ENCODE results near the gene TMED1. TPM values are rescaled to one million over a fixed set of nuclear protein-coding genes. Genes with fewer than 3 reads are reported as not detected.

Gene TMED1
- total and polyA plus RNA-seq, 2 of the 13 experiments (the other 11 are each of a cell fraction or from before 2014, with no cell fraction given) = 48.3 to 51.8 TPM

DNA sequence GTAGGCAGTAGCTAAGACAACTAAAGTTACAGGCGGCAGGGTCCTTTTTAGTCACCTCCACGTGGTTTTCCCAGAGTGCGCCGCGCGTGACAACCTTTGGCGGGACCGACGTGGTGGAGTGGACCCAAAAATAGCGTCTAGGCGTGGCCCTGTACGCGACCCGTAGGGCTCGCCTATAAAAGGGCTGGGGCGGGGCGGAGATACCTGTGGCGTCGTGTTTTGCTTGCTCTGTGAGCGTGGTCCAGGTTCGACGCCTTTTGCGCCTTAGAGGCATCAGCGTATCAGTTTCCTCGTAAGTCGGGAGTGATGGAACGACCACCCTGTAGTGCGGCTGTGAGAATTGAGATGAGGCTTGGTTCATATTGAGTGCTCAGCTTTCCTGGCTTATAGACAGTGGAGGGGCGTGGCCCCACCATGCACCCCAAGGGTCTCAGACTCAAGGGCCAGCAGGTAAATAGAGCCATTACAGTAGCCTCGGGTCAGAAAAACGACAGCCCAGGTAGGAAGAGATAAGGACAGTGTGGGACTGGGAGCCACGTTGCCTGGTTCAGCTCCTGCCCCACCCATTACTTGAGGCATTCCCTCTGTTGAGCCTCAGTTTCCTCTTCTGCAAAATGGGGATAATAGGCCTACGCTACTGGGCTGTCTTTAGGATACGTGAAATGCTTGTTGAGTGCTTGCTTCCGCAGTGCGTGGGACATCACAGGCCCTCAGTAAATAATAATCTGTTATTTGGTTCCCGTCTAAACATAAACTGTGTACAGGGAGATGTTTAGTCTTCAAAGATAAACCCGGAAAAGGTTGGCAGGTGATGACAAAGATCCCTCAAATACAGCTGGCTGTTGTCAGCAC, 693 bp upstream of the TMED1 start (continued):
- TF ChIP-seq USF2 (IDR thresholded peaks at IDR 0.05; ENCODE audit: low read depth, low read length) (peak; percentile 60; the same call in 1 of the 2 replicates), USF2 (CRISPR knock-in tag; IDR thresholded peaks at IDR 0.05; ENCODE audit: borderline replicate concordance) (peak; percentile 92), ZMYM2 (CRISPR knock-in tag; IDR thresholded peaks at IDR 0.05) (peak; percentile 77), ZNF678 (CRISPR knock-in tag; IDR thresholded peaks at IDR 0.05) (0 out of 2 replicates have a peak, but pooled peaks have one; percentile 49), CREB3 (CRISPR knock-in tag; IDR thresholded peaks at IDR 0.05) (0 out of 2 replicates have a peak, but pooled peaks have one; percentile 20), ZMYM4 (CRISPR knock-in tag; IDR thresholded peaks at IDR 0.05) (peak; percentile 56), HNRNPUL1 (IDR thresholded peaks at IDR 0.05; ENCODE audit: low read depth, low read length) (no peak), KLF9 (CRISPR knock-in tag; IDR thresholded peaks at IDR 0.05; ENCODE audit: low read depth) (0 out of 2 replicates have a peak, but pooled peaks have one; percentile 1), JUNB (CRISPR knock-in tag; IDR thresholded peaks at IDR 0.05; ENCODE audit: borderline replicate concordance) (peak; percentile 61; the same call in 1 of the 2 replicates), ZNF230 (CRISPR knock-in tag; IDR thresholded peaks at IDR 0.05) (peak; percentile 77; the same call in 1 of the 2 replicates), GFI1 (CRISPR knock-in tag; IDR thresholded peaks at IDR 0.05; ENCODE audit: borderline replicate concordance) (peak; percentile 9; the same call in 1 of the 2 replicates), TERF1 (CRISPR knock-in tag; IDR thresholded peaks at IDR 0.05) (no peak), KLF6 (CRISPR knock-in tag; IDR thresholded peaks at IDR 0.05) (peak; percentile 15; the same call in 1 of the 2 replicates), ZNF136 (CRISPR knock-in tag; IDR thresholded peaks at IDR 0.05; ENCODE audit: low read depth) (0 out of 2 replicates have a peak, but pooled peaks have one; percentile 21), NR1H2 (CRISPR knock-in tag; IDR thresholded peaks at IDR 0.05; ENCODE audit: borderline replicate concordance, low read depth) (peak; percentile 47; the same call in 1 of the 2 replicates), ZNF543 (CRISPR knock-in tag; IDR thresholded peaks at IDR 0.05) (0 out of 2 replicates have a peak, but pooled peaks have one; percentile 78), ARNTL (CRISPR knock-in tag; IDR thresholded peaks at IDR 0.05) (peak; percentile 47; the same call in 1 of the 2 replicates), HCFC1 (IDR thresholded peaks at IDR 0.05; ENCODE audit: low read depth, low read length) (no peak; the same call in 1 of the 2 replicates), SAP130 (CRISPR knock-in tag; IDR thresholded peaks at IDR 0.05; ENCODE audit: low read depth) (0 out of 2 replicates have a peak, but pooled peaks have one; percentile 10), ZSCAN25 (CRISPR knock-in tag; IDR thresholded peaks at IDR 0.05) (no peak), ZNF761 (CRISPR knock-in tag; conservative IDR thresholded peaks at IDR 0.05) (no peak), ZNF501 (CRISPR knock-in tag; IDR thresholded peaks at IDR 0.05) (peak; percentile 90)
- TF ChIP-seq, protein P1, sequence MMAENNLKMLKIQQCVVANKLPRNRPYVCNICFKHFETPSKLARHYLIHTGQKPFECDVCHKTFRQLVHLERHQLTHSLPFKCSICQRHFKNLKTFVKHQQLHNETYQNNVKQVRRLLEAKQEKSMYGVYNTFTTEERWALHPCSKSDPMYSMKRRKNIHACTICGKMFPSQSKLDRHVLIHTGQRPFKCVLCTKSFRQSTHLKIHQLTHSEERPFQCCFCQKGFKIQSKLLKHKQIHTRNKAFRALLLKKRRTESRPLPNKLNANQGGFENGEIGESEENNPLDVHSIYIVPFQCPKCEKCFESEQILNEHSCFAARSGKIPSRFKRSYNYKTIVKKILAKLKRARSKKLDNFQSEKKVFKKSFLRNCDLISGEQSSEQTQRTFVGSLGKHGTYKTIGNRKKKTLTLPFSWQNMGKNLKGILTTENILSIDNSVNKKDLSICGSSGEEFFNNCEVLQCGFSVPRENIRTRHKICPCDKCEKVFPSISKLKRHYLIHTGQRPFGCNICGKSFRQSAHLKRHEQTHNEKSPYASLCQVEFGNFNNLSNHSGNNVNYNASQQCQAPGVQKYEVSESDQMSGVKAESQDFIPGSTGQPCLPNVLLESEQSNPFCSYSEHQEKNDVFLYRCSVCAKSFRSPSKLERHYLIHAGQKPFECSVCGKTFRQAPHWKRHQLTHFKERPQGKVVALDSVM (CRISPR knock-in tag; IDR thresholded peaks at IDR 0.05) = 0 out of 2 replicates have a peak, but pooled peaks have one; percentile 10
